Nucleus accumbens (tissue), 56 donors: ENCODE data around the gene NCKAP5.
A peak's percentile ranks its signal among the peaks of the same experiment; 100 is the strongest.

ENCODE experiments used
- DNase-seq, 56 donors: peaks; one replicate each; lab custom pipeline; 2025; lab: John Stamatoyannopoulos, UW

The NCKAP5 gene

DNA sequence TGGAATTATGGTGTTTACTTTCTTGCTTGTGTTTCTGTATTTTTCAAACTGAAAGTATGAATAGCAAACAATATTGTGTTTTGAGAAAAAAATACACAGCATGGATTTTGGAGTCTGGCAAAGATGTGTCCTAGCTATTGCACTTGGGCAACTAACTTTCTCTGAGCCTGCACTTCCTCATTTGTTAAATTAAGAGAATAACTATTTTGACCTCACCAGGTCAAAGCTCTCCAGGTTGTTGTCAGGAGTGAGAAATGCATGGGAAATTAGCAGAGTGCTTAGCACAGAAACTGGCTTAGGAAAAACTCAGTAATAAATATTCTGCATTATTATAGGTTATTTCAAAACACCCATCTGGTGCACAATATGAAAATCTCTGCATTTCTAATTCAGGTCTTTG, 926.4 kb downstream of the NCKAP5 start:
- no peak for DNase-seq

DNA sequence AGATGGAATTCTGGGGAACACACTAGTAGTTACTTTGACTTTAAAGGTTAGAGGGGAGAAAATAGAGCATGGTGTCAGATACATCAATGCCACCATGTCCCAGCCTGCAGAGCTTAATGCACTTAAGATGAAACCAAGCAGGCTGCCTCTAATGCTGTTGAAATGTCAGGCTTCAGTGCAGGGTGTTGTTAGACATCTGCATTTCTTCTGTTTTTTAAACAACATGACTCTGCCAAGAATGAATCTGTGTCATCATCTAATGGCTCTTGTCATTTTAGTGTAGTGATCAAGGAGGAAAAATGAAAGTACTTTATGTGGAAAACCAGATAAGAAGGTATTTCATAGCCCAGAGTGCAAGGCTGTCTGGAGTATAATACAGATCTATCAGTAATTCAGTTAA, 928.1 kb downstream of the NCKAP5 start:
- no peak for DNase-seq

DNA sequence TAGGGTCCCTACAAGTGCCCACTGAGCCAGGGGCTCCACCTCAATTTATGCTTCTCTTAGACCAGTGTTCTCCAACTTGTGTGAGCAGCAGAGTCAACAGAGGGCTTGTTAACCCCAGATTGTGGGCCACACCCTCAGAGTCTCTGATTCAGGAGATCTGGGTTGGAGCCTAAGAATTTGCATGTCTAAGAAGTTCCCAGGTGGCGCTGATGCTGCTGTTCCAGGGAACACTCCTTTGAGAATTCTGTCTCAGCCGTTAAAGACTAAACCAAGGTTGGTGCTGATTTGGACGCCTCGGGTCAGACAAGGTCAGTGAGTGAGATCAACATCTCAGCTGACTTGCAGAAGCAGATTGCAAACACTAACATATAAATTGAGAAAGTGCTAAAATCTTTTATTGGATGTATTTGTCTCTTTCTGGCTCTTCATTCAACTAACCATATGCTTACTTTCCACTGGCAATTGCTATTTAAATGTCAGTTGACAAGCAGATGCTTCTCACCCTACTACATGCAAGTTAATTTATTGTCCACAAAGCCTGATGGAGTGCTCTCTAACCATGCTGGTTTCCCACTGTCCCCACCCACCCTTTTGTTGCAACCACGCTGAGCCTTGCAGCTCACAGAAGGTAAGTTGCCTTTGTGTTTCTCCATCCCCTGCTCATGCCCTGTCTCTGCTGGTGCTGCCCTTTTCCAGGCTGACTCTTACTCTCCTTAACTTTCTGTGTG, 929.8 kb downstream of the NCKAP5 start:
- no peak for DNase-seq

DNA sequence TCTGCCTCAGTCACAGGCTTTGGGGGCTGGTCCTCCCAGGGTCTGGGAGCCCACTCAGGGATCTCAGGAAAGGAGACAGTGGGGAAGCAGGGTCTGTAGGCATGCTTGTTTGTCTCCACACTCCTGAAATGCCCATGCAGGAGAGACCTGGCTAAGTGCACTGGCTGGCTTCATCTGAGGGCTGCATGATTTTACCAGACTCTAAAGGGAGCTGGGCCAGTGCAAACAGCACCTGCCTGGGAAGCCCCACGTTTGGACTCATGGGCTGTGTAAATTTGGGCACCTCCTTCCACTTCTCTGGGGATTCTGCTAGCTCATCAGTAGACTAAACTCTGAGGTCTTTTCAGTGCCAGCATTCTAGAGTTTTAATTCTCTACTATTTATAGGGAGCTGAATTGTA, 931.9 kb downstream of the NCKAP5 start:
- DNase-seq, result no peak

DNA sequence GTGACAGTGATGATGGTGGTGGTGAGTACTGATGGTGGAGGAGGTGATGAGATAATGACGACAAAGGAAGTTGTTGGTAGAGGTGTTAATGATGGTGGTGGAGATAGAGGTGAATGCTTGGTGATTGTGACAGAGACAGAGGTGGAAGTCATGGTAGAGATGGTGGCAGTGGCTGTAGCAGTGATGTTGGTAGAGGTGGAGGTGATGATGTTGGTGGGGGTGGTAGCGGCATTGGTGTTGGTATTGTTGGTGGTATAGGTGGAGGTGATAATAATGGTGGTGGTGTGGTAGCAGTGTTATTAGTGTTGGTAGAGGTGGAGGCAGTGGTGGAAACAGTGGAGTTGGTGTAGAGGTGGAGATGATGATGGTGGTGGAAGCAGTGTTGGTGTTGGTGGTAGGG, 934.6 kb downstream of the NCKAP5 start:
- no peak for DNase-seq

DNA sequence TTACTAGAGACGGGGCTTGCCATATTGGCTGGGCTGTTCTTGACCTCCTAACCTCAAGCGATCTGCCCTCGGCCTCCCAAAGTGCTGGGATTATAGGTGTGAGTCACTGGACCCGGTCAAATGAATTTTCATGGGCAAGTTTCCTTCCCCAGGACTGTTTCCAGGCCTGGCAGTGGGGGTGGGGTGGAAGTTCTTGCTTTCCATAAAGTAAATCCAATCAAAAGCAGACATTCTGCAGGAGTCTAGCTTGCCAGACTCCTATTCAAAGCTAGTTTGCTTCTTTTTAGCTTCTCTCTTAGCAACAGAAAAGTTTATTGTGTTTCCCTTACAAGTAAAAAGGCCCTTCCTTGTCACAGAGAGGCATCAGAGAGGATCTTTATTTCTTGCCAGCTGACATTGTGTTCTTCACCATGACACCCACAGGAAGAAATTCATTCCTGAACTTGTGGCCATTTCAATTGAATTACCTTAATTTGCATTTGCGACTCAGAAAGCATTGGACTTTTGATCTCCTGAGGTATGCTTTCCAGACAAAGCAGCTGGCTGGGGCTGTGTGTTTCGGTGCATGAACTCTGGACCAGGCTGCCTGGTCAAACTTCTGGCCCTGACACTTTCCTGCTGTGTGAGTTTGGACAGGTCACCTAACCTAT, 936.1 kb downstream of the NCKAP5 start:
- DNase-seq, result peak in 31 of 56 donors; percentile 7 to 76 (median 31)

DNA sequence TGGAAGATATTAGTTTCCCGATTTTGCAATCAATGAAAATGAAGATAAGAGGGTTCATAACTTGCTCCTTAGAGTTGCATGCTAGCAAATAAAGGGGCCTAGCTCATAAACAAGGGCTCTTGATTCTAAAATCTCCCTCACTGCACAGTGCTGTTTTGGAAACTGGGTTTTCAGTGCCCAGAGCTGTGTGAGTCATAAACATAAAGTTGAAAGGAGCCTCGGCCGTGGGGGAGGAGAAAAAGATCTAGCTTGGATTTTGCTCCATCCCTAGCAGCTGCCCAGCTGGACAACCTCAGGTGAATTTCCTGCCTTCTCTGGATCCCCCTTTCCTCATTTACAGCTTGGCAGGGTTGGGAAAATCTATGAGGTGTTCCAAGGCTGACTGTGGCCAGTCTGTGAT, 940.7 kb downstream of the NCKAP5 start:
- no peak for DNase-seq

DNA sequence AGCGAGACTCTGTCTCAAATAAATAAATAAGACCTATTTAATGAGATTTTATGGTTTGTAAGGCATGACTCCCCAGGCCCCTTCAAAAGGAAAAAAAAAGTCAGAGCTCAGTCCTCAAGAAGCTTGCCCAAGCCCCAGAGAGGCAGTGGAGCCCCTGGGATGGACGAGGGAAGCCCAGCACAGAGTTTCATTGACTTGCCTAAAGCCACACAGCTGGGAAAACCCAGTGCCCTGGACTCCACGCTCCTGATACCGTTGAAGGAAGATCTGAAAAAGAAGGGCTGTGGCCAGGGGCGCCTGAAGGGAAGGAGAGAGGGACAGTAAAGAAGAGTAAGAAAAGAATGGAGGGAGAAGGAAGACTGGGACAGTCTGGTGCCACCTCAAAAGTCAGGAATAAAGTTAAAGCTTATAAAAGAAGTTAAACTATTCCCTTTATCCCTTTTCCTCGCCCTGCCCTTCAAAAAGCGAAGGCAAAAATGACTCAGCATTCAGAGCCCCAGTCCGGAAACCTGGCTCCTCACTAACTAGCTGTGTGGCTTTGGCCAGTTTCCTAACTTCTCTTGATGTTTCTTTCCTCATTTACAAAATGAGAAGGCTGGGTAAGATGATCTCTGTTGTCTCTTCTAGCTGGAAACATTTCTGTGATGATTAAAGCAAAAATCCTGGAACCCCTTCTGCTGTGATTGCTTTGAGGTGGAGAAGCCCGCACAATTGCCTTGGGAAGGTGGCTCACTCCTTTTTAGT, 945.0 kb downstream of the NCKAP5 start:
- DNase-seq, result no peak
